ENCODE data around the gene MYBPC1. TPM values are rescaled to one million over a fixed set of nuclear protein-coding genes. Genes with fewer than 3 reads are reported as not detected.

Gene MYBPC1
- total and polyA plus RNA-seq, 9 of the 15 experiments (the other 6 are each of a cell fraction or from before 2014, with no cell fraction given) = not detected

- TF ChIP-seq E2F5 (CRISPR knock-in tag; IDR thresholded peaks at IDR 0.05) (no peak), CBX2 (IDR thresholded peaks at IDR 0.05; ENCODE audit: insufficient read depth, low read length, poor library complexity, severe bottlenecking) (no peak), ZFP36 (IDR thresholded peaks at IDR 0.05; ENCODE audit: low read depth, low read length, partially characterized antibody) (no peak), ZEB2 (IDR thresholded peaks at IDR 0.05) (peak; percentile 67; the same call in 1 of the 2 replicates), CAMTA2 (CRISPR knock-in tag; conservative IDR thresholded peaks at IDR 0.05) (no peak), NR4A1 (CRISPR knock-in tag; IDR thresholded peaks at IDR 0.05) (no peak), NR4A1 (tag; IDR thresholded peaks at IDR 0.05) (peak; percentile 57; the same call in 1 of the 2 replicates), CC2D1A (IDR thresholded peaks at IDR 0.05) (peak; percentile 76; the same call in 1 of the 2 replicates), HES1 (IDR thresholded peaks at IDR 0.05; ENCODE audit: low read depth) (peak; percentile 88), ZNF23 (CRISPR knock-in tag; IDR thresholded peaks at IDR 0.05) (no peak), ZKSCAN3 (CRISPR knock-in tag; IDR thresholded peaks at IDR 0.05) (no peak), MITF (IDR thresholded peaks at IDR 0.05) (peak; percentile 58; the same call in 1 of the 2 replicates), E2F4 (CRISPR knock-in tag; IDR thresholded peaks at IDR 0.05; ENCODE audit: low read depth) (no peak), FOXJ3 (CRISPR knock-in tag; IDR thresholded peaks at IDR 0.05) (no peak), BDP1 (IDR thresholded peaks at IDR 0.05; ENCODE audit: insufficient read depth, insufficient read length) (no peak), EGR1 (conservative IDR thresholded peaks at IDR 0.05) (no peak)
Observed at GRCh38 chr12:101696251-101697196, 101.8 kb downstream of the MYBPC1 start (continued).

All from K562 (cell line).